NCI-H1417 treated with DMSO at 0.1 percent for 48 hours (cell line): ENCODE measurements around the gene ECE1.

Experiments
- DNase-seq: peaks from one replicate; lab custom pipeline; 2025; lab: John Stamatoyannopoulos, UW

Gene ECE1

DNA sequence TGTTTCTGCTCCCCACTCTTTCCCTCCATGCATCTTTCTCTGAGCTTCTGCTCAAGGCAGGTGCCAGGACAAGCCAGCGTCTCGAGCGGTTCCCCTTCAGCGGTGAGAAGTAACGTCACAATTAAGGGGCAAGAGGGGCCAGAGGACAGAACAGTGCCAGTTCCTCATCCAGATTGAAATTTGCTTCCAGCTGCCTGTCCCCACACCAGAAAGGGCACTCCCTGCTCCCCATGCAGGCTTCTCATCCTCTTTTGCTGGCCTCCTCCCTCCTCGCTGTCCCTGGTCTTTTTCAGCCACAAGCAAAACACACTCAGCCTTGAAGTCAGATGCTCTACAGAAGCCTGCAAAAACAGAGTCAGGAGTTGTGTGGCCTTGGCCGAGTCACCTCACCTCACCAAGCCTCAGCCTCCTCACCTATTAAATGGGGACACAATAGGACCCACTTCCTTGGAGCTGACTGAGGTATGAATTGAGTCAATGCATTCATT, 35.0 kb upstream of the ECE1 start:
- DNase-seq = no peak

DNA sequence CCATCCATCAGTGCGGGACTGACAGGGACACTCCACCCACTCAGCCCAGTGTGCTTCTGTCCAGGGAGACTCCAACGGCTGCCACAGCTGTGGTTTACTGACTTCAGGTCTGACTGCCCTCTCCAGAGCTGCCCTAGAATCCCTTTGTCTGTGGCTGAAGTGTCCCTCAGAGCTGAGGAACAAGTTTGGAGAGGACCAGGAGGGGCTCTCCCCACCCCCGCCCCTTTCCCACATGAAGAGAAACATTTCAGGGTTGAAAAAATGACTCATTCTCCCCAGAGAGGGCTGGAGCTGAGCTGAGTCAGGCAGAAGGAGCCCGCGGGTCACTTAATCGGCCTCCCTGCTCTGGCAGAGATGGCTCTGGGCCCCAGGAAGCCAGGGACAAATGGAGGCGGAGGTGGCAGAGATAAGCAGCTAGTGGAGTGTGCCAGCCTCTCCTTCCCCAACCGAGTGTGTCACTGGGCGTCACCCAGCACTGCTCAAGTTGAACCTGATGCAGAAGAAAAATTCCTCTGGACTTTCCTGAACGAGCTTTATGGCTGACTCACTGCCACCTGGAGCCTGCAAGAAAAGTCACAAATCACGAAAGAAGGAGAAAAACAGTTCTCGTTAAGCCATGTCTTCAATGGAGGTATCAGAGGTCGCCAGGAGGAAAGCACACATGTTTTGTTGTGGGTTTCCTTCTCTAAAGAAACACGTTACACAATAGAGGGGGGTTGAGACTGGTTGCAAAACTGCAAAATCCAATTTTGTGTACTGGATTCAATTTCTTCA, 34.3 kb upstream of the ECE1 start:
- no peak for DNase-seq

DNA sequence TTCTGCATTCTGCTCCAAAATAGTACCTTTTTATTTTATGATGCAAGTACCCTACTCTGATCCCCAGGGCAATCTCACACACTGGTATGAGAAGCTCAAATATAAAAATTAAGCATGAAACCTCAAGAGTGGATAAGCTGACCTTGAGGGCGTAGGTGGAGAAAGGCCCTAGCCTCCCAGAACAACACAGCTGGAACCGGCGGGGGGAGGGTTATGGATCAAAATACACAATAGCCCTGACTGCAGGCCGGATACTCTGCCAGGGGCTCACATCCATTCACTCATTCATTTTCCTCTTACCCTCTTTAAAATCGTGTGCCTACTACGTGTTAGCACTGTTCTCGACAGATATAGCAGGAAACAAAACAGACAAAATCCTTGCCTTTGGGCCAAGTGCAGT, 32.8 kb upstream of the ECE1 start:
- DNase-seq = no peak

GRCh38 chr1:21322681-21323016, 32.4 kb upstream of the ECE1 start:
- no peak for DNase-seq

DNA sequence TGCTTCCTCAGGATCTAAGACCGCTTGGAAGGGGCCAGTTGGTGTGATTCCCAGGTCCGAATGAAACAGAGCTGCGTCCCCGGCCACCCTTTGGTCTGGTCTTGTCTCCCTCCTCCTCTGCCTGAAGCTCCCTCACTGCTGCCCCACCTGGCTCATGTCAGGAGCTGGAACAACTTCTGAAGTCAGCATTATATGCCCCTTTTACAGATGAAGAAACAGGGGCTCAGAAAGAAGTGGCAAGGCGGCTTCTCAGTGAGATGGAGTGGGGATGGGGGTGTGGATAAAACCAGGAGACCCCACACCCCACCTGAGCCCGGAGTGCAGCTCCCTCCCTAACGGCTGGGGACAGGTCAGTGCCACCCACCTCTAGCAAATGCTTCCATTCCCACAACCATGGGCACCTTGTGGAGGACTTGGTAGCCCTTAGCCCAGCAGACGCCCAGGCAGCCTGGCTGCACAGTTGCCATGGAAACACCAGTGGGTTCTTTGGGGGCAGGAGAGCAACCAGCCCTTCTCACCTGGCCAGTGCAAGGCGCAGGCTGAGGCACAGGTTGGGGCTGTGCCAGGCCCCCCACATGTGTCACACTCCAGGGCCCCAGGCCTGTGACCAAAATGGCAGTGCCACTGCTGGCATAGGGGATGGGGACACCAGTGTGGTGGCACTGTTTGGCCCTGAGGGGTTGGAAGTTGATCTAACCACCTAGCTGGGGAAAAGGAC, 31.9 kb upstream of the ECE1 start:
- DNase-seq = no peak

- DNase-seq = no peak
These were observed 30.3 kb upstream of the ECE1 start for GRCh38 chr1:21320410-21321108.

- no peak for DNase-seq
These were observed 29.5 kb upstream of the ECE1 start for GRCh38 chr1:21319447-21320407.

GRCh38 chr1:21318714-21319159, 28.5 kb upstream of the ECE1 start:
- no peak for DNase-seq

DNA sequence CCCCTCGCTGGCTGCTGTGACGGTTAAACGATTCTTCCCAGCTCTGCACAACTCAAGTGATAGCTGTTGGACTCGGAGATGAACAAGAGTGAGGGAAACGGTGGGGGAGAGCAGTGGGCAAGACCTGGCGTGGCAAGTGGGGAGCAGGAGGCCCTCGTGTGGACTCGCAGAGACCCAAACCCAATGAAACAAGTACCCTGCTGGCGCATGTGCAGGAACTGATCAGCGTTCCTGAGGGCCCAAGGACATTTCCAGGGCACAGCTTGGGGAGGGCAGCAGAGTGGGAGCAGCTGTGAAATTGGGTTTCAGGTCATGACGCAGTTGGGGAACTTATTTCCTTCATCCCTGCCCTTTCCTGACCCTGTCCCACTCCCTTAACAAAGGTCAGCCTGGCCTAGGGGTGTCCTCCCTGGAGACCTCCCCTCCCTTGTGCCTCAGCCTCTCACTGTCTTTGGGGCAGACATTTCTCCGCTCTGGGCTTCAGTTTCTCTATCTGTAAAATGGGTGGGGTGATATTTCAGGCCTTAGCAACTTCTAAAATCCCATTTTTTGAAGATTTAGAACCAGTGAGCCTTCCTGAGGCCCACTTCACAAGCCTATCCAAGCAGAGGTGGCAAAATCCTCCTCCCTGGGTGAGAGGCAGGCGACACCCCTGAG, 27.9 kb upstream of the ECE1 start:
- DNase-seq = no peak

- DNase-seq = no peak
These were observed 27.4 kb upstream of the ECE1 start for GRCh38 chr1:21317690-21318043.

DNA sequence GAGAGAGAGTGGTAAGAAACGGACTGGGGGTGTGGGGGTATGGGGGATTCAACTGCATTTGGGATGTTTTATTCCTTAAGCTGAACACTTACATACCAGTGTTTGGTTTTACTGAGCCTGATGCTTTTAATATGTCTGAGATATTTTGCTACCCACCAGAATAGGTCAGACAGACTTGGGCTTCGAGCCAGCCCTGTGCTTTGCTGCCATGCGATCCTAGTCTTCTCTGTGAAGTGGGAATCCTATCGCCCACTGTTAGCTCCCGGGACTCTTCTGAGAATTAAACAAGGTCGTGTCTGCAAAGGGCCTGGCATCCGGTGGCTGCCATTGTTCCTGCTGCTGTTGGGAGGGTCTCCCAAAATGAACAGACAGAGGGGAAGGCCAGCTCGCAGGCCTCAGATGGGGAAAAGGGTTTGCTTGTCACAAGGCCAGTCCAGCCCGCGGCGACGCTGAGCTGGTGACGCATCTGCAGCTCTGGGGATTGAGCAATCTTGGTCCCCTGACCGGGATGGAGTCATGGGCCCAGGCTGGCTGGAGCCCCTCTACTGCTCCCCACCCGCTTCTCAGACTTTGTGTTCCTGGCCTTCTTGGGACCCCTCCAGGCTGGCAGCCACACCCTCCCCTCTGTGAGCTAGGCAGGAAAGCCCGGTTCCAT, 26.9 kb upstream of the ECE1 start:
- no peak for DNase-seq

DNA sequence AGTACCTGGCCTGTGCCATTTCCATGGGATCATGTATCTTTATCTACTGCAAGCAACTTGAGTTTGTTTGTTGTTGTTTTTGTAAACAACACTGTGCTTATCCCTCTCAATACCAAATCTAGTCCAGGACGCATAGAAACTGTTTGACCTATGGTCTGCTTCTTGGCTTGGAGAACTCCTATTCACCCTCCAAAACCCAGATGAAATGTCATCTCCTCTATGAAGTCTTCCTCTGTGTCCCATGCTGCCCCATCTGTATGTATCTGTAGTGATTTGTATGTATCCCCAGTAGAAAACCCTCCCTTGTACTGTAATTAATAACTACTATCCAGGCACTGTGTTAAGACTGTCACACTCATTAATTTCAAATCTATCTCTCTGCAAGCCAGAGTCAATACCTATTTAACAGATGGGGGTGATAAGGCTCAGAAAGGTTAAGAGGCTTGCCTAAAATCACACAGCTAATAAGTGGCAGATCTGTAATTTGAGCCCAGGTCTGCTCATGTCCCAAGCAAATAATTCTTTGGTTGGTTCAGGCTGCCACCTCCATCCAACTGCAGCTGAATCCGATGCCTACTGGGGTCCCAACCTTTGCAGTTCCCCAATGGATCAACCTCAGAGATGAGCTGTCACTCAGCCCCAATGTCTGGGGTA, 24.6 kb upstream of the ECE1 start:
- DNase-seq = no peak

DNA sequence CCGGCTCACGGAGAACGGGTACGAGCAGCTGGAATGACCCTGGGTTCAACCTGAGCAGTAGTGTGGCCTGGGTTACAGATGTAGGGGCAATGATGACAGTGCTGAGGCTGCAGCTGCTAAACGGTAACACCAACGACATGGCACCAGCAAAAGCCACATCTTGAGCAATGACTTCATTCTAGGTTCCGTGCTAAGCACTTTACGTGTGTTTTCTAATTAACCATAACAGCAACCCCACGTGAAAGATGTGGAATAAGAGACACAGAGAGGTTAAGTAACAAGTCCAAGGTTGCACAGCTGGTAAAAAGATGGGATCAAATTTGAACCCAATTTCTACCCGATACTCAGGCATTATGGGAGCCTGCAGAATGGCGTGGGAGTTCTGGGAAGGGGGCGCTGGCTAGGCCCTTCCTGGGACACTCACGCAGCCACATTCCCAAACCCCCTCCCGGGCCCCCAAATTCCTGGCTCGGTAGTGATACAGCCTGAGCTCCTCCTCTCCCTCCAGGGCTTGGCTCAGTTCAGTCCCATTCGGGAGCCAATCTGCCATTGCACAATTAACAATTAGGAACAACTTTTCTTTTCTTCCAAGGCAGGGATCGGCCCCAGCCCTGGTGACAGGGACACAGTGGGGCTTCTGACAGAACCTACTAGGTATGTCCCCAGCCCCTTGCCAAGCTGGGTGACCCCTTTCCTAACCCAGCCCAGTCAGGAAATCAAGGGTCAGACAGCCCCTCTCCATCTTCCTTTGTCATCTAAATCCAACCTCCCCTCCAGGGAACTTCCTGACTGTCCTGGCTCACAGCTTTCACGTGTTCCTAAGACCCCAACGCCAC, 23.8 kb upstream of the ECE1 start:
- no peak for DNase-seq

GRCh38 chr1:21313203-21313885, 23.1 kb upstream of the ECE1 start:
- no peak for DNase-seq

- no peak for DNase-seq
These were observed 22.2 kb upstream of the ECE1 start for GRCh38 chr1:21312407-21312992.

DNA sequence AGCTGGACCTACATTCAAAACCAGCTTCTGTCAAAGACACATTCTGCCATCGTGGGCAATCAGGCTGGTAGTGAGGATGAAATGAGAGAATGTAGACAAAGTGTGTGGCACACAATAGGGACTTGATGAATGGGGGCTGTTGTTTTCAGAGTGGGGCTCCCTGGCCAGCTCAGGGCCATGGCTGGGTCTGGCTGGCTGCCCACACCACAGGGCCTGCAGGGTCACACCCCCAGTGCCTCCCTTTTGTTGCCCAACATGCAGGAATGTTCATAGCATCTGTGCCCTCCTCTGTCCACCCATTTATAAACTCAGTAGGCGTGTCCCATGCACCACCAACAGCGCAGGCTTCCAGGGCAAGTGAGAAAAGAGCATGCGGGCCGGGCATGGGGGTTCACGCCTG, 20.8 kb upstream of the ECE1 start:
- no peak for DNase-seq

DNA sequence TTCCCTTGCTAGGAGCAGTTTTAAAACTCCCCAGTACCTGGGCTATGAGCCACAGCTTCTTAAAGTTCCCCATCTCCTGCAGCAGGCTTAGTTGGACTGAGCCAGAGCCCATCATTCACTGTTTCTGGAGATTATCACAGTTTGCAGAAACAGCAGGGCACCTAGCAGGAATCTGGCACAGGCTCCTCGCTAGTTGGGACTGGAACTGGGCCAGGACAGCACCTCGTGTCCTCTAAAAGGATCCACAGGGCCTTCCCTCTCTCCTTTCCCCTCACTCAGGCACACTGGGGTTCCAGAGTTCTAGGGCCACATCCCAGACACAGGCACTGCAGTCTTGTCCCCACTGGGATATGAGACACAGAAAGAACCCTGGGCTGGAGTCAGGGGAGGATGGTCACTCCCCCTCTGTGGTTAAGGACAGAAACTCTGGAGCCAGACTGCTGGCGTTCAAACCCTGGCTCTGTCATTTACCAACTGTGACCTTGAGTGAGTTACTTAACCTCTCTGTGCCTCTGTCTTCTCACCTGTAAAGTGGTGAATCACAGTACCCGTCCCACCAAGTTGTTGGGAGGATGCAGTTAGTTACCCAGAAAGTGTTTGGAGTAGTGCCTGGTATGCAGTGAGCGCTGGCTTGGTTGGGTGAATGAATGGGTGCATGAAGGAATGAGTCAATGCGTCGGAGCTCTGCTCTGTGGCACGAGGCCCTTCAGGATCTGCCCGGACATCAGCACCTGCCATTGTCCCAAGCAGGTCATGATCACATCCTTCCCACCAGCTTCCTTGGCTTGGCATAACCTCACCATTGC, 18.8 kb upstream of the ECE1 start:
- DNase-seq = no peak

DNA sequence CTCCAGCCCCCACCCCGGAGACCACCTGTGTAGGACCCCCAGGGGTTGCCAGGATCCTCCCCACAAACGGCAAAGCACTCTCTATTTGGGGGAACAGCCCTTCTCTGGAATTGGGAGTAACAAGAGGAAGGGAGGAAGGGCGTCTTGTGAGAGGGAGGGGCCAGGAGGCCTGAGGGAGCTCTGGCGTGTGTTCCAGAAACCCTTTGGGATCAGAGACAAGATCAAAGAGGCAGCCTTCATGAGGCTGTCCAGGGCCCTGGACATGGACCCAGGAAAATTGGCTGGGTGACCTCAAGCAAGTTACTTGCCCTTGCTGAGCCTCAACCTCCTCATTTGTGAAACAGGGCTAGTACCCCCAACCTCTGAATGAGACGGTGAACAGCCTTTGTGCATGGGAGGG, 18.1 kb upstream of the ECE1 start:
- no peak for DNase-seq
